ENCODE measurements around the gene NUPR1. TPM values are rescaled to one million over a fixed set of nuclear protein-coding genes. Genes with fewer than 3 reads are reported as not detected.
"Not testable (repeated sequence)": the region's sequence is repeated elsewhere in the genome, so short reads cannot be mapped to it uniquely, and the experiment has no call there.

The NUPR1 gene, protein sequence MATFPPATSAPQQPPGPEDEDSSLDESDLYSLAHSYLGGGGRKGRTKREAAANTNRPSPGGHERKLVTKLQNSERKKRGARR
- total RNA-seq: under 0.01 TPM

DNA sequence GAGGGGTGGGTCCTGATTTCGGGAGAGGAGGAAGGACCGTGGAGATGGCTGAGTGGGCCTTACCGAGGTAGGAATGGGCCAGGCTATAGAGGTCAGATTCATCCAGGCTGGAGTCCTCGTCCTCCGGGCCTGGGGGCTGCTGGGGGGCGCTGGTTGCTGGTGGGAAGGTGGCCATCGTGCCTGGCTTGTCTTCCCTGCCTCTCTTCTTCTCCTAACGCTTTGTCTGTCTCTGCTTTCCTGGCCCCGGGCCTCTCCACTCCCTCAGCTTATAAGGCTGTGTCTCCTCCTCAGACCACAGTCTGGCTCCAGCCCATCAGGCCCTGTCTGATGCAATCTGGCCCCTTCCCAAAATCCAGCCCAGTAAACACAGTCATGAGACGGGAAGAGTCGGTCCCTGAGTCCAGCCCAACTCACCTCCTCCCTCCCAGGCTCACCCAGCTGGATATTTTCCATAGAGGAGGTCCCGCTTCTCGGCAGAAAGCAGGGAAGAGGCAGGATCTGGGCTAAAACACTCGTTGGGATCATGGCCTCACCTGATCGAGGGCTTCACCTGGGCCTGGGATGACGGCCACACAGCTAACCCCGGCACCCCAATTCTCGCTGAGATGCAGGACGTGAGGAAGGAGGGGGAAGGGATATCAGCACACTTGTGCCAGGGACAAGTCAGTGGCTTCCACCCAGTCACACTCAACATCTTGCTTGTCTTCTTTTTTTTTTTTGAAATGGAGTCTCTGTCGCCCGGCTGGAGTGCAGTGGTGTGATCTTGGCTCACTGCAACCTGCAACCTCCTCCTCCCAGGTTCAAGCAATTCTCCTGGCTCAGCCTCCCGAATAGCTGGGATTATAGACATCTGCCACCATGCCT is at the start of gene NUPR1:
TSS of gene NUPR1 (minus strand) at position 242 of the 864 bp plus-strand sequence. CDS start at position 175, 67 bp downstream.
- FAIRE-seq: no peak
- DNase-seq (ENCODE audit: low spot score in 2 of 2): peak; percentile 33 to 65

- FAIRE-seq (no peak), DNase-seq (ENCODE audit: low spot score in 2 of 2) (no peak)
Observed at GRCh38 chr16:28587386-28587785, 48.6 kb upstream of the NUPR1 start.

- no peak for DNase-seq (ENCODE audit: low spot score in 2 of 2)
- no peak for FAIRE-seq
Observed at GRCh38 chr16:28586466-28586865, 47.7 kb upstream of the NUPR1 start.

DNA sequence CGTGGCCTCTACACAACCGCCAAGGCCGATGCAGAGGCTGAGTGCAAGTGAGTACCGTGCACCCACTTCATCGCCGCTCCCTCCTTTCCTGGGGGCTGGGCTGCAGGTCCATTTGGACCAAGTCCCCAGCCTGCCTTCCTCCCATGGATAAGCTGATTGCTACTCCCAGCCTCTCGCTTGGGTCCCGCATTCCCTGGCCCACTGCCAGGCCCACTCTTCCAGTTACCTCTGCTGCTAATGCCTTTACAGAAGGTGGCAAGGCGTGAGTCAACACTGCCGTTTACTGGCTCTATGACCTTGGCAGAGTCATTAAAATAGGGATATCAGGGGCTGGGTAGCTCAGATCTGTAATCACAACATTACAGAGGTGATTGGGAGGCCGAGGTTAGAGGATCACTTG is 46.9 kb upstream of the NUPR1 start:
- FAIRE-seq (no peak), DNase-seq (ENCODE audit: low spot score in 2 of 2) (no peak)

DNA sequence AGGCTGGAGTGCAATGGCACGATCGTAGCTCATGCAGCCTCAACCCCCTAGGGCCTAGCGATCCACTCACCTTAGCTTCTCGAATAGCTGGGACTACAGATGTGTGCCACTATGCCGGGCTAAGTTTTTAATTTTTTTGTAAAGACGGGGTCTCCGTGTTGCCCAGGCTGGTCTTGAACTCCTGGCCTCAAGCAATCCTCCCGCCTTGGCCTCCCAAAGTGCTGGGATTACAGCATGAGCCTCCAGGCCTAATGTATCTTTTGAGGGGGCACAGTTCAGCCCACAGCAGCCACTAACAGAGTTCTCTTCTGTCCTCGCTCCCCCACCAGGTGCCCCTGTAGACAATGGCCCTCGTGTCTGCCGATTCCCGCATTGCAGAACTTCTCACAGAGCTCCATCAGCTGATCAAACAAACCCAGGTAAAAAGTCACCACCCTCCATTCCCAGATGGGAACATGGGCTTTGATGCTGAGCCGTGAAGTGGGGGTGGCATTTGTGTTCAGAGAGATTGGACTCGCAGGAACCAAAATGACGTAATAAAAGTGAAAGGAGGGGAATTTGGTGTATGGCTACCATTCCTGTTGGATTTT is 42.0 kb upstream of the NUPR1 start:
- no peak for FAIRE-seq
- DNase-seq (ENCODE audit: low spot score in 2 of 2): no peak

- DNase-seq (ENCODE audit: low spot score in 2 of 2) (no peak), FAIRE-seq (no peak)
Observed at GRCh38 chr16:28575446-28576109, 36.8 kb upstream of the NUPR1 start.

DNA sequence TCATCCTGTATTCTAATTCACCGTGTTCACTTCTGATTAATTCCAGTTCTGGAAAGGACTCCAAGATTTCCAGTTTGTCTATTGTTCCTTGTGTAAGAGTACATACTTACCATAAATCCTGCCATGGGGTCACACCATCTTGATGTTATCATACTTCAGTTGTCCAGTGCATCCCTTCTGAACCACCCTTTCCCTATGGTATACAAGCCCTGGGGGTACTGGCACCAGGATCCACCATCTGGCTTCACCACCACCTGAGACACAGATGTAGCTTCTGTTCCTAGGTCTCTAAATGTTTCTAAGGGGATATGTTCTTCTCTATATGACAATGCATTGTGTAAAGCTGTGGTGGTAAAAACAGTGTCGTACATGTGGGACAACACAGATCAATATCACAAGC is 36.2 kb upstream of the NUPR1 start:
- DNase-seq (ENCODE audit: low spot score in 2 of 2) (no peak), FAIRE-seq (no peak)

DNA sequence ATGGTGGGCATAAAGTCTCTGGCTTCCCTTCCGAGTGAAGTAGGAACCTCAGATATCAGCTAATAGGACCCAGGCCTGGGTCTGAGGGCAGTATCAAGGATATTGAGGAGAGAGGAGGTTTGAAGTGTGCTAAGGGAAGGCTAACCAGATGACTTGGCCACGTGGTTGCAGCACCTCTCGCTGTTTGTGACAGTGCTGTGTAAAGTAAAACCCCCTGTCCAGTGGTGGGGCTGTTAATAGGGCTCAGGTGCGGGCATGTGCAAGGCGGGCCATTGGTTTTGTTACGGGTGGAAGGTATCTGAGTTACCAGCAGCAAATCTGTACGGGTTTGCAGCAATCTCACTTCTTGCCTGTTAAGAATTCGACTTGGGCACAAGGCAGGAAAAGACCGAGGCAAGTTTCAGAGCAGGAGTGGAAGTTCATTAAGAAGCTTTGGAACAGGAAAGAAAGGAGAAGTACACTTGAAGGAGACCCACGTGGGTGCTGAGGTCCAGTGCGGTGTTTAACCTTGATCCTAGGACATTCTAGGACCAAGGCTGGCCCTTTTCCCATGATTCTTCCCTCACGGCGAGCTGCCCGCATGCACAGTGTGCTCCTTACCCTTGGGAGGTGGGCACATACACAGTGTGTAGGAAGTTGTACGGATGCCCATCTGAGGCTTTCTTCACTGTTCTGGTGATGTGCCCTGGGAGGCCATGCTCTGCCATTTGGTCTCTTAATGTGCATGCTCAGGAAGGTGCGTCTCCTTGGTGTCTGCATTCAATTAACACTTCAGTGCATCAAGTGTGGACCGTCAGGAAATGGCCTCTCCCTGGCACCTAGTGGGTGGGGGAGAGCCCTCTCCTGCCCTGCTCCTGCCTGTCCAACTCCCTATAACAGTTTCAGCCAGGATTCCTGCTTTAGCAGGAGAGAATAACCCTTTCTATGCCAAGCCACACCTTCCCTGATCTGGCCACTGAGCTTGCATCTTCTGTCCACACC is 35.3 kb upstream of the NUPR1 start:
- DNase-seq (ENCODE audit: low spot score in 2 of 2): no peak
- no peak for FAIRE-seq

GRCh38 chr16:28572696-28573510 is 34.1 kb upstream of the NUPR1 start:
- DNase-seq (ENCODE audit: low spot score in 2 of 2): no peak
- FAIRE-seq: no peak

DNA sequence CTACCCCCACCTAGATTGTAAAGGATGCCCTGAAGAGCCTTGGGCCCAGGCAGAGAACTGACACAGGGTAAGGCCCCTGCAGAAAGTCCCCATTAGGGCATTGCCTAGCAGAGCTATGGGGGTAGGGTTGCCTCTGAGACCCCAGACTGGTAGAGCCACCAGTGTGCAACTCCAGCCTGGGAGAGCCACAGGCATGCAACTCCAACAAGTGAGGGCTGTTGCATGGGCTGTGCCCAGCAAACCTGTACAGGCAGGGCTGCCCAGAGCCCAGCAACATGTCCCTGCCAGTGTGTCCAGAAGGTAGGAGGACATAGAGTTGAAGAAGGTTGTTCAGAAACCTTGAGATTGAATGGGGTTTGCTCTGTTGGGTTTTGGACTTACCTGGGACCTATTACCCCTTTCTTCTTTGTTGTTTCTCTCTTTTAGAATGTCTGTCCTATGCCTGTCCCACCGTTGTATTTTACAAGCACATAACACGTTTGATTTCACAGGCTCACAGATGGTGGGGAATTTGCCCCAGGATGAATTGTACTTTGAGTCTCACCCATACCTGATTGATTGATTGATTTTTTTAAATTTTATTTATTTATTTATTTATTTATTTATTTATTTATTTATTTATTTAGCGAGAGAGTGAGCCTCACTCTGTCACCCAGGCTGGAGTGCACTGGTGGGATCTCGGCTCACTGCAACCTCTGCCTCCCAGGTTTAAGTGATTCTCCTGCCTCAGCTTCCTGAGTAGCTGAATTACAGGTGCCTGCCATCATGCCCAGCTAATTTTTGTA is 31.4 kb upstream of the NUPR1 start:
- DNase-seq (ENCODE audit: low spot score in 2 of 2) (no peak), FAIRE-seq (no peak)

DNA sequence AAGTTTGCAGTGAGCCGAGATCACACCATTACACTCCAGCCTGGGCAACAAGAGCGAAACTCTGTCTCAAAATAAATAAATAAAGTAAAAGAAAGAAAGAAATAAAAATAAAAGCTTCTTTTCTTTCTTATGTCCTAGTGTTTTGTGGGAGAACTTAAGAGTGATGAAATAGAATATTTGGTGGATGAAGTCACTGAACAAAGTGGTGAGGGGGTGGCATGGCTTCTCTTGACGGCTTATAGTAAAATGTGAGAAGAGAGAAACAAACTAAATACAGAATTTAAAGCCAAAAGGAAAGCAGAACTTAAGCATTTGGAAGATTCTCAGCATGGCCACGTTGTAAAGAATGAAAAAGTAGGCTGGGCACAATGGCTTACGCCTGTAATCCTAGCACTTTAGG is 30.2 kb upstream of the NUPR1 start:
- DNase-seq (ENCODE audit: low spot score in 2 of 2): no peak
- no peak for FAIRE-seq

GRCh38 chr16:28567292-28567691 is 28.5 kb upstream of the NUPR1 start:
- FAIRE-seq (no peak), DNase-seq (ENCODE audit: low spot score in 2 of 2) (no peak)

DNA sequence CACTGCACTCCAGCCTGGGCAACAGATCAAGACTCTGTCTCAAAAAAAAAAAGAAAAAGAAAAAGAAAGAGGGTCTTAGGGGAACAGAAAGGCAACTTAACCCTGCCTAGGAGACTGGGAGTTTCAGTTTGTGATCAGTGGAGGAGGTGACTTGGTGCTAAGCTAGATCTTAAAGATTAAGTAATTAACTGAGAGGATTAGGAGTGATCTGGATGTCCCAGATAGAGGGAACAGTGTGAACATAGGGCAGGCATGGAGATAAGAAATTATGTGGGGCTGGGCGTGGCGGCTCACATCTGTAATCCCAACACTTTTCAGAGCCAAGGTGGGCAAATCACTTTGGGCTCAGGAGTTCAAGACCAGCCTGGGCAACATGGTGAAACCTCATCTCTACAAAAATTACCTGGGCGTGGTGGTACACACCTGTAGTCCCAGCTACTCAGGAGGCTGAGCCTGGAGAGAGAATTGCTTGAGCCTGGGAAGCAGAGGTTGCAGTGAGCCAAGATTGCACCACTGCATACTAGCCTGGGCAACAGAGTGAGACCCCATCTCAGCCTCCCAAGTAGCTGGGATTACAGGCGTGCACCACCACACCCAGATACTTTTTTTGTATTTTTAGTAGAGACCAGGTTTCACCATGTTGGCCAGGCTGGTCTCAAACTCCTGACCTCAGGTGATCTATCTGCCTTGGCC is 27.6 kb upstream of the NUPR1 start:
- not testable (repeated sequence) for FAIRE-seq

GRCh38 chr16:28563218-28563617 is 24.4 kb upstream of the NUPR1 start:
- no peak for DNase-seq (ENCODE audit: low spot score in 2 of 2)
- no peak for FAIRE-seq

More for the DNA sequence above, 27.6 kb upstream of the NUPR1 start:
- DNase-seq (ENCODE audit: low spot score in 2 of 2): not testable (repeated sequence)

GRCh38 chr16:28562199-28562598 is 23.4 kb upstream of the NUPR1 start:
- no peak for FAIRE-seq
- no peak for DNase-seq (ENCODE audit: low spot score in 2 of 2)

GRCh38 chr16:28561557-28562187 is 22.9 kb upstream of the NUPR1 start:
- no peak for FAIRE-seq
- DNase-seq (ENCODE audit: low spot score in 2 of 2): no peak

GRCh38 chr16:28558456-28558855 is 19.7 kb upstream of the NUPR1 start:
- DNase-seq (ENCODE audit: low spot score in 2 of 2): no peak
- FAIRE-seq: no peak
